Activated CD8-positive, alpha-beta T cell treated with anti-CD3 and anti-CD28 coated beads for 36 hours (primary cell): Measurements from ENCODE around the gene ACTG2. TPM values are rescaled to one million over a fixed set of nuclear protein-coding genes. Genes with fewer than 3 reads are reported as not detected.
"Not testable (repeated sequence)": the region's sequence is repeated elsewhere in the genome, so short reads cannot be mapped to it uniquely, and the experiment has no call there.

Experiments
- ATAC-seq: fragments of 200-7000 bp; cut with Tn5 transposase; one replicate; pipeline ENCODE4 v1.10.0; 2021; ENCODE audit warnings: mild to moderate bottlenecking, moderate library complexity
- CTCF ChIA-PET: fragments of 350-600 bp; sonication (Branson Sonifier 250); formaldehyde crosslinking; loops from one replicate; lab custom pipeline; 2021; ENCODE audit warnings: antibody characterized with exemption; lab: Charles Lee
- POLR2A ChIA-PET: fragments of 350-600 bp; sonication (Branson Sonifier 250); formaldehyde crosslinking; loops from one replicate; lab custom pipeline; 2021; ENCODE audit warnings: antibody characterized with exemption; lab: Charles Lee
- DNase-seq: peaks from one replicate; pipeline ENCODE4 v3.0.0-alpha.2; 2020
- H3K27ac Mint-ChIP-seq: one replicate; pipeline ENCODE4 v1.8.0; 2021; ENCODE audit warnings: mild to moderate bottlenecking, mixed read lengths
- H3K27me3 Mint-ChIP-seq: one replicate; pipeline ENCODE4 v1.8.0; 2021; ENCODE audit warnings: mixed read lengths
- H3K36me3 Mint-ChIP-seq: one replicate; pipeline ENCODE4 v1.8.0; 2021; ENCODE audit warnings: low read depth, mixed read lengths
- H3K4me1 Mint-ChIP-seq: one replicate; pipeline ENCODE4 v1.8.0; 2021; ENCODE audit warnings: low read depth, mixed read lengths
- H3K4me3 Mint-ChIP-seq: one replicate; pipeline ENCODE4 v1.8.0; 2021; ENCODE audit warnings: mild to moderate bottlenecking, moderate library complexity, mixed read lengths
- H3K9me3 Mint-ChIP-seq: one replicate; pipeline ENCODE4 v1.8.0; 2021; ENCODE audit warnings: mixed read lengths
- CTCF ChIP-seq: fragments of 200-600 bp; IDR thresholded peaks from one replicate; pipeline ENCODE4 v1.8.0; 2022; ENCODE audit warnings: antibody characterized with exemption, mild to moderate bottlenecking
- intact Hi-C: fragments of 100-400 bp; cut with micrococcal nuclease; formaldehyde crosslinking; loops from one replicate; pipeline ENCODE4 v1.10.0; 2022
- total RNA-seq, 2 experiments: library from RNA; stranded (reverse); gene quantifications; one replicate each; pipeline ENCODE4 v1.2.3, GENCODE V29; 2021

The ACTG2 gene
- total RNA-seq, 2 experiments from 2014 or later = 0.11 to 0.27 TPM

- H3K27me3 Mint-ChIP-seq = no peaks in the 10 kb centered on the region
- DNase-seq = no peak
- no peak overlapping the region for H3K4me3 Mint-ChIP-seq
- intact Hi-C loops = no loop called here
- no peaks in the 10 kb centered on the region for H3K9me3 Mint-ChIP-seq
- no peak for ATAC-seq
- H3K36me3 Mint-ChIP-seq = peaks cover 26% of the 10 kb centered on the region
- ChIA-PET POLR2A (interaction anchor here (1.0 kb wide), 1 partner anchor 19 kb away, joined by 3 read pairs; no protein-coding TSS in a partner anchor), CTCF (interaction anchor here (1.0 kb wide), 1 partner anchor 13 kb away, joined by 4 read pairs; no protein-coding TSS in a partner anchor)
- H3K27ac Mint-ChIP-seq = no peak overlapping the region
- TF ChIP-seq CTCF = no peak
- H3K4me1 Mint-ChIP-seq = no peaks in the 10 kb centered on the region
These were observed 24.4 kb upstream of the ACTG2 start for GRCh38 chr2:73868204-73868978.

GRCh38 chr2:73870084-73870483 is 22.7 kb upstream of the ACTG2 start:
- ATAC-seq (no peak), DNase-seq (no peak)
- TF ChIP-seq CTCF = no peak
- Mint-ChIP-seq H3K4me3 (no peak overlapping the region), H3K9me3 (no peaks in the 10 kb centered on the region), H3K27me3 (no peaks in the 10 kb centered on the region), H3K36me3 (peaks cover 13% of the 10 kb centered on the region), H3K4me1 (no peaks in the 10 kb centered on the region), H3K27ac (no peak overlapping the region)
- POLR2A ChIA-PET = no interaction called here
- intact Hi-C loops = no loop called here
- CTCF ChIA-PET = no interaction called here

- Mint-ChIP-seq H3K4me3 (no peak overlapping the region), H3K4me1 (peaks cover 6% of the 10 kb centered on the region), H3K36me3 (no peaks in the 10 kb centered on the region), H3K27ac (no peak overlapping the region), H3K9me3 (no peaks in the 10 kb centered on the region), H3K27me3 (peaks cover 2% of the 10 kb centered on the region)
- ChIA-PET POLR2A (no interaction called here), CTCF (no interaction called here)
- ATAC-seq = peak; percentile 60
- no peak for DNase-seq
- intact Hi-C loops = no loop called here
- no peak for TF ChIP-seq CTCF
These were observed 15.6 kb upstream of the ACTG2 start for GRCh38 chr2:73877071-73877802.

GRCh38 chr2:73877984-73878383 is 14.8 kb upstream of the ACTG2 start:
- POLR2A ChIA-PET, H3K27me3 Mint-ChIP-seq, H3K27ac Mint-ChIP-seq, ATAC-seq, H3K36me3 Mint-ChIP-seq, H3K4me1 Mint-ChIP-seq, intact Hi-C loops, DNase-seq, H3K9me3 Mint-ChIP-seq, H3K4me3 Mint-ChIP-seq: not testable (repeated sequence)
- CTCF ChIA-PET = interaction anchor here (0.8 to 0.9 kb wide), 2 partner anchors 13 to 34 kb away, joined by 3 read pairs; no protein-coding TSS in a partner anchor

GRCh38 chr2:73885406-73885805 is 7.4 kb upstream of the ACTG2 start:
- intact Hi-C loops = no loop called here
- Mint-ChIP-seq H3K4me1 (peaks cover 27% of the 10 kb centered on the region), H3K4me3 (no peak overlapping the region), H3K36me3 (peaks cover 3% of the 10 kb centered on the region), H3K9me3 (peaks cover 3% of the 10 kb centered on the region), H3K27me3 (peaks cover 5% of the 10 kb centered on the region), H3K27ac (no peak overlapping the region)
- no peak for DNase-seq
- CTCF ChIA-PET = interaction anchor here (1.1 to 2.5 kb wide), 3 partner anchors 22 to 61 kb away, joined by 3 to 9 read pairs (median 5); no protein-coding TSS in a partner anchor
- TF ChIP-seq CTCF = no peak
- POLR2A ChIA-PET = interaction anchor here (0.7 kb wide), 1 partner anchor 183 kb away, joined by 3 read pairs; no protein-coding TSS in a partner anchor
- no peak for ATAC-seq
